ENCODE results near the gene GFPT2. TPM values are rescaled to one million over a fixed set of nuclear protein-coding genes. Genes with fewer than 3 reads are reported as not detected.

GFPT2 gene
- total and polyA plus RNA-seq, 2 of the 8 experiments (the other 6 are each of a cell fraction or from before 2014, with no cell fraction given), result 83.7 to 143 TPM

GRCh38 chr5:180381851-180382480, 28.8 kb upstream of the GFPT2 start:
- no peak for TF ChIP-seq ZNF274 (IDR thresholded peaks at IDR 0.05; ENCODE audit: borderline replicate concordance, extremely low read depth, low read length)
- no peak for TF ChIP-seq EP300 (IDR thresholded peaks at IDR 0.05; ENCODE audit: borderline replicate concordance in 1 of 2, low read depth in 2 of 2, low read length in 2 of 2)
- 0 out of 2 replicates have a peak overlapping the region, but pooled peaks have one; percentile 44 for H2BK5ac ChIP-seq (ENCODE audit: low read depth, low read length)
- H3K27ac ChIP-seq (ENCODE audit: low read depth, low read length), result no peak overlapping the region
- H3K56ac ChIP-seq (replicated peaks; ENCODE audit: insufficient read length, low read depth, low read length), result no peak overlapping the region
- DNase-seq (ENCODE audit: low read depth in 1 of 2, low spot score in 2 of 2) (no peak), FAIRE-seq (no peak)
- H3K23me2 ChIP-seq (ENCODE audit: low read depth, low read length), result peaks cover 1% of the 10 kb centered on the region; the same call in 1 of the 2 replicates
- WGBS, 2 experiments (ENCODE audit: extremely low coverage in 1 of 2, insufficient coverage in 1 of 2, insufficient read length in 1 of 2, insufficient replicate concordance in 2 of 2, low coverage in 1 of 2, low lambda C conversion rate in 2 of 2, missing lambda C conversion rate in 1 of 2), result 91% methylated on average over 13 of the region's 13 CpGs; no CpG with 5 or more reads in 1 of the 2 experiments
- no peak overlapping the region for H4K91ac ChIP-seq (replicated peaks; ENCODE audit: insufficient read length, low read length)
- no peaks in the 10 kb centered on the region for H4K20me1 ChIP-seq (replicated peaks in 1 of 2; ENCODE audit: control insufficient read depth in 1 of 2, insufficient read depth in 2 of 2, low read length in 2 of 2)
- CTCF ChIA-PET (ENCODE audit: partially characterized antibody), result interaction anchor here (1.2 to 4.2 kb wide), 4 partner anchors 11 to 79 kb away, joined by 3 to 15 read pairs (median 4); no protein-coding TSS in a partner anchor
- no peak overlapping the region for H3K4me2 ChIP-seq (ENCODE audit: insufficient read depth in 1 of 2, low read depth in 2 of 2, low read length in 2 of 2)
- no peak overlapping the region for H3K4ac ChIP-seq (replicated peaks; ENCODE audit: insufficient read length, low read depth, low read length)
- H3K79me1 ChIP-seq (ENCODE audit: low read depth, low read length), result no peaks in the 10 kb centered on the region
- H3K23ac ChIP-seq (ENCODE audit: insufficient read length), result no peak overlapping the region
- H3K4me1 ChIP-seq (replicated peaks in 1 of 4; ENCODE audit: control insufficient read depth in 3 of 4, insufficient read depth in 4 of 4, low read length in 3 of 4), result no peaks in the 10 kb centered on the region; a peak in 1 of 7 replicates
- no peak overlapping the region for H2BK15ac ChIP-seq (ENCODE audit: low read length)
- no peak overlapping the region for H4K5ac ChIP-seq (ENCODE audit: insufficient read length, low read depth, low read length)
- H3K14ac ChIP-seq (ENCODE audit: insufficient read length), result no peak overlapping the region
- no peak overlapping the region for H2AFZ ChIP-seq (ENCODE audit: low read length)
- H2BK20ac ChIP-seq (ENCODE audit: low read length), result 0 out of 2 replicates have a peak overlapping the region, but pooled peaks have one; percentile 80
- no peak overlapping the region for H2AK5ac ChIP-seq (ENCODE audit: low read depth, low read length)
- no peak overlapping the region for H3K4me3 ChIP-seq (ENCODE audit: extremely low read depth in 1 of 4, insufficient read depth in 2 of 4, low read depth in 3 of 4, low read length in 4 of 4)
- no peaks in the 10 kb centered on the region for H3K9me3 ChIP-seq (ENCODE audit: insufficient read depth in 2 of 2, low read depth in 1 of 2, low read length in 1 of 2)
- POLR2A ChIA-PET (ENCODE audit: partially characterized antibody), result no interaction called here
- H3K9ac ChIP-seq (replicated peaks in 1 of 4; ENCODE audit: extremely low read depth in 1 of 4, low read depth in 3 of 4, low read length in 3 of 4), result no peak overlapping the region
- peak overlapping the region; percentile 9; the same call in 1 of the 2 replicates for H4K8ac ChIP-seq (ENCODE audit: extremely low read depth, insufficient read depth, low read length)
- H3K27me3 ChIP-seq (replicated peaks in 1 of 4; ENCODE audit: control insufficient read depth in 3 of 4, extremely low read depth in 1 of 4, insufficient read depth in 3 of 4, low read length in 3 of 4), result no peaks in the 10 kb centered on the region; a peak in 1 of 7 replicates
- H2BK12ac ChIP-seq (ENCODE audit: low read depth, low read length), result no peak overlapping the region
- H3K79me2 ChIP-seq (ENCODE audit: control insufficient read depth in 1 of 2, insufficient read depth in 2 of 2, low read length in 2 of 2), result no peaks in the 10 kb centered on the region
- H3K18ac ChIP-seq (ENCODE audit: extremely low read depth, low read length), result no peak overlapping the region
- H2BK120ac ChIP-seq (replicated peaks; ENCODE audit: low read depth, low read length), result no peak overlapping the region
- no peaks in the 10 kb centered on the region for H3K36me3 ChIP-seq (ENCODE audit: control insufficient read depth in 2 of 4, insufficient read depth in 4 of 4, low read length in 3 of 4)

Measured in H1 (cell line).